HG03575 (cell line): ENCODE measurements around the gene GOLGA6L24.
"Not testable (repeated sequence)": the region's sequence is repeated elsewhere in the genome, so short reads cannot be mapped to it uniquely, and the experiment has no call there.

Source experiments
- ATAC-seq: cut with Tn5 transposase; IDR thresholded peaks from one replicate; pipeline ENCODE4 v1.9.1; 2021; ENCODE audit not compliant: unreplicated experiment, insufficient number of reproducible peaks, low FRiP score; ENCODE audit errors: extremely low read depth

GOLGA6L24 gene, protein sequence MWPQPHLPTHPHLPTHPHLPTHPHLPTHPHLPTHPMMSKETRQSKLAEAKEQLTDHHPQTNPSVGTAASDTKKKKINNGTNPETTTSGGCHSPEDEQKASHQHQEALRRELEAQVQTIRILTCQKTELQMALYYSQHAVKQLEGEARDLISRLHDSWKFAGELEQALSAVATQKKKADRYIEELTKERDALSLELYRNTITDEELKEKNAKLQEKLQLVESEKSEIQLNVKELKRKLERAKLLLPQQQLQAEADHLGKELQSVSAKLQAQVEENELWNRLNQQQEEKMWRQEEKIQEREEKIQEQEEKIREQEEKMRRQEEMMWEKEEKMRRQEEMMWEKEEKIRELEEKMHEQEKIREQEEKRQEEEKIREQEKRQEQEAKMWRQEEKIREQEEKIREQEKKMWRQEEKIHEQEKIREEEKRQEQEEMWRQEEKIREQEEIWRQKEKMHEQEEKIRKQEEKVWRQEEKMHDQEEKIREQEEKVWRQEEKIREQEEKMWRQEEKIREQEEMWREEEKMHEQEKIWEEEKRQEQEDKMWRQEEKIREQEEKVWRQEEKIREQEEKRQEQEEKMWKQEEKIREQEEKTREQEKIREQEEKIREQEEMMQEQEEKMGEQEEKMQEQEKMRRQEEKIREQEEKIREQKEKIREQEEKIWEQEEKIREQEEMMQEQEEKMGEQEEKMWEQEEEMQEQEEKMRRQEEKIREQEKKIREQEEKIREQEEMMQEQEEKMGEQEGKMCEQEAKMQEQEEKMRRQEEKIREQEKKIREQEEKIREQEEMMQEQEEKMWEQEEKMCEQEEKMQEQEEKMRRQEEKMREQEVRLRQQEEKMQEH

DNA sequence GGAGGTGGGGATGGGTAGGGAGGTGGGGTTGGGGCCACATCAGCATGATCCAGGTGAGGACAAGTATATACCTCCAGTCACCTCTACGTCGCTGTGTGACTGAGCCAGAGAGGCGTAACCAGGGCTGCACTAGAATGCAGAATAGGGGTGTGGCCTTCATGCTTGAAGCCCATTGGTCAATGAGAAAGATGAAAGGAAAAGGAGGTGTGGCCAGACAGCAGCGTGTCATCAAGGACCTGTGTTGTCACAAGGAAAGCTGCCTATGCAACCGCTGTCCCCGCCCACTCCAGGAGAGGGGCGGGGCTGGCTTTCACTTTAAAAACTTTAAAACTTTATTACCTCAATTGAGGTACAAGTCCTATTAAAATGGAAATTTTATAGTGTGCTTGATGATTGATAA, at the start of gene GOLGA6L24:
GOLGA6L24 (minus strand) TSS at position 101 of the 400 bp plus-strand sequence; CDS start at position 40, 61 bp downstream.
- not testable (repeated sequence) for ATAC-seq

DNA sequence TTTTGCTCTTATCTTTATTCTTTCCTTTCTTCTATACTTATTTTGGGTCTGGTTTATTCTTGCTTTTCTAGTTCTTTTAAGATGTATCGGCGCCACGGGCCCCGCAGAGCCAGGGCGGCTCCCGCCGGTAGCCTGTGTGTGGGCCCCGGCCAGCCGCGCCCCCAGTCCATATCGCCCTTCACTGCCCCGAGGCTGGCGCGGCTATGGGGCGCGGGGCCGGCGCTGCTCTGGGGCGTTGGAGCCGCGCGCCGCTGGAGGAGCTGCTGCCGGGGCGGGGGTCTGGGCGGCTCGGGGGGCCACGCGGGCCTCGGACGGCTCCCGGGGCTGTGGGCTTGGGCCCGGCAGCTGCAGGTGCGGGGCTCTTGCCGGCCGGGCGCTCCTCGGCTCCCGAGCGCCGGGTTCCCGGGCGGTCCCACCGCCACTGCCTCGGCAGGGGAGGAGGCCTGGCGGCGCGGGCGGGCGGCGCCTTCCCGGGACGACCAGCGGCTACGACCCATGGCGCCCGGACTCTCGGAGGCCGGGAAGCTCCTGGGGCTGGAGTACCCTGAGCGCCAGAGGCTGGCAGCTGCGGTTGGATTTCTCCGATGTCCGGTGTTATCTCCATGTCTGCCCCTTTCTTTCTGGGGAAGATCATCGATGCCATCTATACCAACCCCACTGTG, 45.0 kb upstream of the GOLGA6L24 start:
- not testable (repeated sequence) for ATAC-seq

DNA sequence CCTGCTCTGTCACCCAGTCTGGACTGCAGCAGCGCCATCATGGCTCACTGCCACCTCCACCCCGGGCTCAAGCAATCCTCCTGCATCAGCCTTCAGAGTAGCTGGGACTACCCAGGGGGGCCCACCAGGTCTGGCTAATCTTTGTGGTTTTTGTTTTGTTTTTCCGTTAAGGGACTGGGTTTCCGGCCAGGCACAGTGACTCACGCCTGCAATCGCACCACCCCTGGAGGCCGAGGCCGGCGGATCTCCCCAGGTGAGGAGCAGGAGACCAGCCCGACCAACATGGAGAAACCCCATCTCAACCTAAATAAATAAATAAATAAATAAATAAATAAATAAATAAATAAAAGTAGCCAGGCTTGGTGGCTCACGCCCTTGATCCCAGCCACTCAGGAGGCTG, 38.1 kb upstream of the GOLGA6L24 start:
- ATAC-seq = not testable (repeated sequence)

DNA sequence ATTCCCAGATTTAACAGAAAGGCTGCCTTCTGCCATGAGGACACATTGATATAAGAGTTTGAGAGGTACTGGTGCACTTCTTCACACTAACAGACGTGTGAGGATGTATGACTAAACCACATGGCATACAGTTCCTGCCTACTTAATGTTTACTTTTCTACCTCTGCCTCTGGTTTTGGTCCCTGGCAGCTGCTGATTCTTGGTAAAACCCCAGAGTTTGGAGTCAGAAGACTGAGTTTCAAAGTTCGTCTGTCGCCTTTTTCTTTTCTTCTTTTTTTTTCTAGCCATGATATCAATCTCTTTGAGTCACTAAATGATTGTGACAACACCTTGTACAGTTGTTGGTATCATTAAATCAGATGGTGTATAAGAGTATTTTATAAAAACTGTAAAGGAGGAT, 22.2 kb upstream of the GOLGA6L24 start:
- not testable (repeated sequence) for ATAC-seq

GRCh38 chr15:28378364-28378763, 20.5 kb upstream of the GOLGA6L24 start, which contains the start of gene GOLGA8F:
Gene GOLGA8F (plus strand): TSS chr15:28378664. CDS start chr15:28378762, 98 bp downstream.
- ATAC-seq = not testable (repeated sequence)

DNA sequence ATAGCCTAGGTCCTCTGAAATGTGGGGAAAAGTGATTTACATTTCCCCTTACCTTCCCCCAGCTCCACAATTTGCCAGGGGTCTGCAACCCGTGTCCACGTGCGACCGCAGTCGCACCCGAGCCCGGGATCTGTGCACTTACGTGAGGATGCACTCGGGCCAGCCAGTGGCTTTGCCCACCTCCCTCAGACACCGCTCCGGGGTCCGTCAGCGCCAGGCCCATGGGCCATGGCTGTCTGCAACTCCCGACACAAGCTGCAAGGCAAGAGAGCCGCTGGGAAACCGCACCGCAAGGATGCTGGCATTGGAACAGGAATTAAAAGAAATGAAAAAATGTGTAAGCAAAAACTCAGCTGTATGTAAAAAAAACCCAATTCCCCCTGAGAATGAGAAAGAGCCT, 7.6 kb upstream of the GOLGA6L24 start:
- not testable (repeated sequence) for ATAC-seq

DNA sequence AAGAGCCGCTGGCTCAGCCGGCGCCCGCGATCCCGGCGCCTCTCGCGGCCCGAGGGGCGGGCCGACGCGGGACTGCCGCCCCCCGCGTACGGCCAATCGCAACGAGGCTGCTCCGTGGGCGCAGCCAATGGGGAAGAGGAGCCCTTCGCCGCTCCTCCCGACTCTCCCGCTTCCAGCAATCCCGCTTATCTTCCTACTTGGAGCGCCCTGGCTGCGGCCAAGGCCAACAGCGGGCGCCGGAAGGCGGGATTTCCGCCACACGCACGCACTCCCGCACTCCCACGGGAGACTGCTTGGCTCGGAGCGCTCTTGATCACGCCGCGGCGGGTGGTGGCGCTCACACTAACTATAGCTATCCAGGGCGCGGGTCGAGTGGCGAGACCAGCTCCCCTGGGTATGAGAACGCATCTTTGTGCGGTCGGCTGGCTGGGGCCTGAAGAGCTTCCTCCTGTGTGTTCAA, 35.7 kb downstream of the GOLGA6L24 start, which contains the start of gene HERC2:
HERC2 (minus strand) TSS at position 51 of the 460 bp plus-strand sequence. CDS start 746 bp downstream, outside the sequence.
- ATAC-seq = not testable (repeated sequence)

DNA sequence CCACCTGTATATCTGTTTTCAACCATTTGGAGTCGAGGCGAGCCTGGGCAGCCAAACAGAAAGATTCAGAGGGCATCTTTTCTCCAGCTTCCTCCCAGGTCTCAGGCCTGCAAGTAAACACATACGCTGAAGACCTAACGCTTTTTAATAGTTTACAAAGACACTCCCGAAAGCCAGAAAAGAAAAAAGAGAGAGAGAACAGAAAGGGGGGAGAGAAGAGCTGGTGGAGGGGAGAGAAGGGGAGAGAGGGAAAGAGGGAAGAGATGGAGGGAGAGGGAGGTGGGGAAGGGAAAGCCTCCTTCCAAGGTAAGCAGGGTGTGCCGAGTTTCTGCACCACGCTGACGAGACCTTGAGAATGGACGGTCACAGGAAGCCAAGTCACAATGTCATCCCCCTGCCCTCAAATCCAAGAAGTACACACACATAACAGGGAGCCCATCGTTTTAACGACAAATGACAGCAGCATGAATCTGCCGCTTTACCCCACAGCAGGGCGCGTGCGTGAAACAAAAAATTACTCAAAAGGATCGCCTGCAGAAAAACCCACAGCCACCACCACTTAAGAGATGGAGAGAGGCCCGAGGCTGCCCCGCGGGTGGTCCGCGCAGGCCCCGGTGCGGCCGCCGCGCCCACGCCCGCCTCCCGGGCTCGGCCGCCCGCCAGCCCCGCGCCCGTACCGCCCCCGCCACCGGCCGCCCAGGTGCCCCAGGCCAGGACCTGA, 36.4 kb downstream of the GOLGA6L24 start:
- not testable (repeated sequence) for ATAC-seq

- ATAC-seq = not testable (repeated sequence)
Measured at GRCh38 chr15:28319725-28320124, 38.2 kb downstream of the GOLGA6L24 start.

DNA sequence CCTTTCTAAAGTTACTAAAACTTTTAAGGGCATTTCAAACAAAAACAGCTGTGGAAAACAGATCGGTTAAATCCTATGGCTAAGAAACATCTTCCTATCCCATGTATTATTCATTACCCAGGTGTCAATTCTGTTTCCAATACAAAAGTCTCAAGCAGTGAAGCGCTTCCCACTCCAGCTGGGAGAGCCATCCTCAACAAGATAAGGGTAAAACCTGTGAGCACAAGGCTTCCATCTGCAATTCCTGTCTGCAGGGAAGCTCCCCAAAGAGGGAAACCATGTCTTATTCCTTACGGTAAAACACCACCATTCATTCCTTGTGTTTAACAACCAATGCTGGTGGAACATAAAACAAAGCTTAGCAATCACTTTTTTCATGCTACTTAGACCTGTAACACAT, 39.1 kb downstream of the GOLGA6L24 start:
- ATAC-seq = not testable (repeated sequence)

DNA sequence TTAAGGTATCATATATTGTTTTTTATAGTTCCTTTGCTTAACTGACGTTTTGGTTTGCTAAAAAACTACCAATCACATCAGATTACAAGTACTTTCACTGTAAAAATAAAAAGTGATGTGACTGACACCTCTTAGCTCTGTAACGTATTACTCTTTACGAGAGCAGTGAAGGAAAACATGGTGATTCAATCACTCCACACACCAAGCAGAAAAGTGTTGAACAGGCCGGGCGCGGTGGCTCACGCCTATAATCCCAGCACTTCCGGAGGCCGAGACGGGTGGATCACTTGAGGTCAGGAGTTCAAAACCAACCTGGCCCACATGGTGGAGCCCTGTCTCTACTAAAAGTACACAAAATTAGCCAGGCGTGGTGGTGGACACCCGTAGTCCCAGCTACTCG, 39.8 kb downstream of the GOLGA6L24 start:
- ATAC-seq = not testable (repeated sequence)

- ATAC-seq = not testable (repeated sequence)
Measured at GRCh38 chr15:28316958-28317357, 40.9 kb downstream of the GOLGA6L24 start.

DNA sequence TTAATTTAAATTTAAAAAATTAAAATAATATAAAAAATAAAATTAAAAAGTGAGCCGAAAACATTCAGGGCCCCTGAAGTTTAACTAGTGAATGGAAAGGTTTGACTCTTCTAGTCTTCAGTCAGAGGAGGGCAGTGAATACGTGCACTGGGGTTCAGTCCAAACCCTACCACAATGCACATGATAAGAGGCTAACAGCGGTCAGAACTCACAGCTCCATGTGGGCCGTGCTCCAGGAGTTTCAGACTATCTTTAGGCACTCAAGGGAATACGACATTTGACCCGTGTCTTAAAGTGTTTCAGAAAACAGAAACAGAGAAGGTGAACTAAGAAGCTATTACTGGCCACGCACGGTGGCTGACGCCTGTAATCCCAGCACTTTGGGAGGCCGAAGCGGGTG, 47.4 kb downstream of the GOLGA6L24 start:
- ATAC-seq = not testable (repeated sequence)

DNA sequence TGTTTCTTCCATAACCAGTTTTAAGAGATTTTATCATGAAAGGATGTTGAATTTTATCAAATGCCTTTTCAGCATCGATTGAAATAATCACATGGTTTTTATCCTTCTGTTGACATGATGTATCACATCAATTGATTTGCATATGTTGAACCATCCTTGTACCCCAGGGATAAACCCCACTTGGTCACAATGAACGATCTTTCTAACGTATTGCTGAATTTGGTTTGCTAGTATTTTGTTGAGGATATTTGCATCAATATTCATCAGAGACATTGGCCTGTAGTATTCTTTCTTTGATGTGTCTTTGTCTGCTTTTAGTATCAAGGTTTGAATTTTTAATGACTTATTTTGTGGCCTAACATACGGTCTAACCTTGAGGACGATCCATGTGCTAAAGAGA, 49.2 kb downstream of the GOLGA6L24 start:
- not testable (repeated sequence) for ATAC-seq
